ENCODE measurements around the gene GARNL3.

Gene GARNL3

DNA sequence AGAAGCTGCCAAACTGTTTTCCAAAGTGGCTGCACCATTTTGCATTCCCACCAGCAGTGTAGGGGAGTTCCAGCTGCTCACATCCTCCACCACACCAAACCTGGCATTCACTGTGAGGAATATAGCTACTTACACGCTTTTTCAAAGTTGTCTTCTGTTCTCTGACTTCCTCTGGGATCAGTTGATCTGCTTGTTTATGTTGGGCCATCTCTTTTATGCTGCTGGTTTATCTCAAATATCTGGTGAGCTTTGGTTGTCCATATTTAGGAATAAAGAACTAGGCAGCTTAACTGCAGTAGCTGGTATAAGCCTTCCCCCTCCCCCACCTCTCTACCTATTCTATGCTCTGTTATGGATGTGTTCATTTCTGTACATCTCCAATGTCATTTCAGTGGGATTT lies 151.1 kb downstream of the GARNL3 start:
- no peak for DNase-seq

GRCh38 chr9:127417131-127418036 lies 152.8 kb downstream of the GARNL3 start:
- DNase-seq, result no peak

GRCh38 chr9:127418037-127418471 lies 153.5 kb downstream of the GARNL3 start:
- DNase-seq, result no peak

DNA sequence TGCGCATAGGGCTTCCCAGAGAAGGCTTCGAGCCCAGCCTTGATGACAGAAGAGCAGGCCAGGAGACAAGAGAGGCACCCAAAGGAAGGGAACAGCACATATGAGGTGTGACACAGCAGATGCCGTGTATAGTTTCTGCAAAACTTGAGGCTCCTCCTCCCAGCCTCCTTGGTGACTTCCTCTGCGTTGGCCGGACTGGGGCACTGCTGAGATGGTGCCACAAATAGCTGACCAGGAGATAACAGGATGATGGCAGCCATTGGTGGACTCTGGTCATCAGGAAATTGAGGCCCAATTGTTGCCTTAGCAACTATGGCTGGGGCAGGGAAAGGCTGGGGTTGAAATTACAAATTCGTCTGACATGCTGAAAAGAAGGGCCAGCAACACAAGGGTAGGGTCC lies 154.8 kb downstream of the GARNL3 start:
- DNase-seq, result no peak

DNA sequence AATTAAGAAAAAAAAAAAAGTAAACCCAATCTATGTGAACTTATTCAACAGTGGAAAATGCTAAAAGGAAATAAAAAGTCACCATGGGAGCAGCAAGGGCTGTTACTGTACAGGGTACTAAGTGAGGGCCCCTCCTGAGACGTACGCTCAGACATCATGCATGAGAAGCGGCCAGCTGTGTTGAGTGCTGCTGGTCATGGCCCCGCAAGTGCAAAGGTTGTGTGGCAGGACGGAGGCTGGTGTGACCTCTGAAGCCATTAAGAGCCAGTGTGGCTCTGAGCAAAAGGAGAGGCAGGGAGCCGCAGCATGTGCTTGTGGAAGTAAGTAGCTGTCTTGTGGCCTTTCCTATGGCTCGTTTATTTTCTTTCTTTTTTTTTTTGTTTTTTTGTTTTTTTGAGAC lies 156.5 kb downstream of the GARNL3 start:
- DNase-seq, result no peak

DNA sequence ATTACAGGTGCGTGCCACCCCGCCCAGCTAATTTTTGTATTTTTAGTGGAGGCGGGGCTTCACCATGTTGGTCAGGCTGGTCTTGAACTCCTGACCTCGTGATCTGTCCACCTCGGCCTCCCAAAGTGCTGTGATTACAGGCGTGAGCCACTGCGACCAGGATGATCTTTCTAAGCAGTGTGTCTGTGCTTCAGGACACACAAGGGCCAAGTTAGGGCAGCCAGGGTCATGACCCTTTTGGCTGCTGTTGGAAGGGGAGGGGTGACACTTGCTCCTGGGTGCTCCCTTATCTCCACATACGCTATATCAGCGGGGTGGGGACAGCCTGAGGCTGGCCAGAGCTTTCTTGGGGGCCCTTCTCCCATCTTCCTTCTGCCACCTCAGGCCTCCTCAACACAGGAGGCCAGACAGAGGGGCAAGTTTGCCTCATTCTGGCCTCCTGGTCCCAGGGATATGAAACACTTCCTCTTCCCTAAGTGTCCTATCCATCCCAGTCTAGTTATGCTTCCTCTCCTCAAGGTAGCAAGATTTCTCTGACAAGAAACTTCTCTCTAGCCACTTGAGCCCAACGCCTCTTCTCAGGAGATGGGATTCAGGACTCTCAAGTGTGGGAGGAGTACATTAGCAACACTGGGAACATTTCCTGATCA lies 157.7 kb downstream of the GARNL3 start:
- no peak for DNase-seq

GRCh38 chr9:127422787-127423186 lies 158.2 kb downstream of the GARNL3 start:
- DNase-seq, result no peak

DNA sequence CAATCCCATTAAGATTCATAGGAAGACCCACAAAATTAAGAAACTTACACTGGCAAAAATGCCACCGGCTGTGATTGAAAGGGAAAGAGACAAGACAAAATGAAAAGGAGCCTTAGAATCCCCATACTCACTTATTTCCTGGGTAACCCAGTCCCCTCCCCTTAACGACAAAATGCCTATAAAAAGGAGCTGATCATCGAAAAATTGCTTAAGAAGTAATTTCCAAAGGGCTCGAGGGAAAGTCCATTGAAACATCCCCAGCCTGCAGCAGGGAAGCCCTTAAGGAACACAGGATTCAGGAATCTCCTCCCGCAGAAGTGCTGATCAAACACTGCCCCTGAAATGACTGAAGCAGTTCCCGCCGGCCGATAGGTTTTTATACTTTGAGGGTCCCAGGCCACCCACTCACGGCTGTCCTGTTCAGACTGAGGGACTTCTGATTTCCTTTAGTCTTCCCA lies 158.9 kb downstream of the GARNL3 start:
- no peak for DNase-seq

- peak; percentile 78 for DNase-seq
These were observed 159.5 kb downstream of the GARNL3 start, which contains the start of gene ZNF79 for GRCh38 chr9:127423934-127424675. ZNF79 (plus strand) TSS chr9:127424382; CDS start chr9:127424788, 406 bp downstream.

GRCh38 chr9:127424676-127424999 lies 160.1 kb downstream of the GARNL3 start:
- DNase-seq, result no peak

DNA sequence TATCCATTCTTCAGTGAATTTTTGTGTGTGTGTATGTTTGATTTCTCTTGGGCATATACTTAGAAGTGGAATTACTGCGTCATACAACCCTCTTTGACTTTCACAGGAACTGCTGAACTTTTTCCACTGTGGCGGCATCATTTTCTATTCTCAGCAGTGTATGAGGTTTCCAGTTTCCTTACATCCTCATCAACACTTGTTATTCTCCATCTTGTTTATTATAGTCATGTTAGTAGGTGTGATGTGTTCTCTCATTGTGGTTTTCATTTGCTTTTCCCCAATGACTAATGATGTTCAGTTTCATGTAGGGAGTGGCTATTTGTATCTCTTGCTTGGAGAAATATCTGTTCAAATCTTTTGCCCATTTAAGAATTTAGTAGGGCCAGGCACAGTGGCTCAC lies 162.2 kb downstream of the GARNL3 start:
- DNase-seq, result no peak

GRCh38 chr9:127428348-127428747 lies 163.8 kb downstream of the GARNL3 start:
- DNase-seq, result no peak

DNA sequence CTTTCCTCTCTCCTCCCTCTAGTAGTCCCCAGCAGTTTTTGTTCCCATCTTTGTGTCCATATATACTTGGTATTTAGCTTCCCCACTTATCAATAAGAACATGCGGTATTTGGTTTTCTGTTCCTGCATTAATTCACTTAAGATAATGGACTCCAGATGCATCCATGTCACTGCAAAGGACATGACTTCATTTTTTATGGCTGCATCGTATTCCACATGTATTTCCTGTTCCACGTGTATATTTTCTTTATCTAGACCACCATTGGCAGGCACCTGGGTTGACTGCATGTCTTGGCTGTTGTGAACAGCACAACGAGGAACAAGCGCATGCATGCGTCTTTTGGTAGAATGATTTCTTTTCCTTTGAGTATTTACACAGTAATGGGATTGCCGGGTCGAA lies 165.8 kb downstream of the GARNL3 start:
- no peak for DNase-seq

- no peak for DNase-seq
These were observed 173.1 kb downstream of the GARNL3 start for GRCh38 chr9:127437497-127438264.

DNA sequence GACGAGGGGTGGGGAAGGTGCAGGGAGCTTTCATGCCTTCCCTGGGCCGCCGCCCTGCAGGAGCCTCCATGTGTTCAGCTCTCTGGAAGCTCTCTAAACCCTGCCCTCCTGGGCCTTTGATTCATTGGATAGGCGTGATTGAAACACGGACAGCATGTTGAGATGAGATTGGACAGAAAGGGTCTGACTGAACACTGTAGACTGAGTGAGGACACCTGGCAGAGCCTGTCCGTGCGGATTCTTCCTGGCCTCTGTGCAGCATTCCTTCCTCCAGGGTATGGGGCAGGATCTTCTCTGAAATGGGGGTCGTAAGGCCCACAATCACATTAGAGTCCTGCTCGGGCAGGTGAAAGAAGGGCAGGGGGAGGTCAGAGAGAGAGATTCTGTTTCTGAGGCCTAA lies 173.8 kb downstream of the GARNL3 start:
- DNase-seq, result no peak
